ENCODE measurements around the gene WNT6.

WNT6 gene

GRCh38 chr2:218823196-218823855 is 36.3 kb upstream of the WNT6 start:
- Mint-ChIP-seq H3K9me3 (no peaks in the 10 kb centered on the region), H3K27me3 (ENCODE audit: low read depth) (peaks cover 1% of the 10 kb centered on the region), H3K4me3 (no peak overlapping the region), H3K27ac (no peak overlapping the region), H3K36me3 (ENCODE audit: low read depth) (no peaks in the 10 kb centered on the region), H3K4me1 (ENCODE audit: low read depth) (no peaks in the 10 kb centered on the region)

GRCh38 chr2:218824004-218824403 is 35.6 kb upstream of the WNT6 start:
- H3K27ac Mint-ChIP-seq = no peak overlapping the region
- no peaks in the 10 kb centered on the region for H3K36me3 Mint-ChIP-seq (ENCODE audit: low read depth)
- H3K27me3 Mint-ChIP-seq (ENCODE audit: low read depth) = no peaks in the 10 kb centered on the region
- no peaks in the 10 kb centered on the region for H3K4me1 Mint-ChIP-seq (ENCODE audit: low read depth)
- no peaks in the 10 kb centered on the region for H3K9me3 Mint-ChIP-seq
- H3K4me3 Mint-ChIP-seq = no peak overlapping the region

DNA sequence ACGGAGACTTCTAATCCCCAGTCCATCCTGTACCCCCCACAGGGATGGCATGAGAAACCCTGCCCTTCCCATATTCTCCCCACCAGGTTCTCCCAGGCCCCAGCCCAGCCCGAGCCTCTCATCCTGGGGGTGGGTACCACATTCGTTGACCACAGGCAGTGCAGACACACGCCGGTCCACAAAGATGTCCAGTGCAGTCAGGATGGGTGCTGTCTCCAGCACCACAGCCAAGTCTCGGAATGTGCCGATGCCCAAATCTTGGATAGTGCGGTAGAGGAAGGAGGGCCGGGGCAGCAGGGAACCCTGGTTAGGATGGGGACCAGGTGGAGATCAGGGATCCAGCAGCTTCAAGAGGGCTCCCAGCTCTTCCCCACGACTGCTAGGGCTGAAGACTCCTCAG is 32.8 kb upstream of the WNT6 start:
- no peaks in the 10 kb centered on the region for H3K9me3 Mint-ChIP-seq
- no peak overlapping the region for H3K4me3 Mint-ChIP-seq
- no peak overlapping the region for H3K27ac Mint-ChIP-seq
- no peaks in the 10 kb centered on the region for H3K36me3 Mint-ChIP-seq (ENCODE audit: low read depth)
- H3K27me3 Mint-ChIP-seq (ENCODE audit: low read depth) = peaks cover 9% of the 10 kb centered on the region
- no peaks in the 10 kb centered on the region for H3K4me1 Mint-ChIP-seq (ENCODE audit: low read depth)

- no peaks in the 10 kb centered on the region for H3K9me3 Mint-ChIP-seq
- no peak overlapping the region for H3K4me3 Mint-ChIP-seq
- no peaks in the 10 kb centered on the region for H3K4me1 Mint-ChIP-seq (ENCODE audit: low read depth)
- no peaks in the 10 kb centered on the region for H3K36me3 Mint-ChIP-seq (ENCODE audit: low read depth)
- peaks cover 15% of the 10 kb centered on the region for H3K27me3 Mint-ChIP-seq (ENCODE audit: low read depth)
- no peak overlapping the region for H3K27ac Mint-ChIP-seq
Observed at GRCh38 chr2:218827701-218828476, 31.7 kb upstream of the WNT6 start.

DNA sequence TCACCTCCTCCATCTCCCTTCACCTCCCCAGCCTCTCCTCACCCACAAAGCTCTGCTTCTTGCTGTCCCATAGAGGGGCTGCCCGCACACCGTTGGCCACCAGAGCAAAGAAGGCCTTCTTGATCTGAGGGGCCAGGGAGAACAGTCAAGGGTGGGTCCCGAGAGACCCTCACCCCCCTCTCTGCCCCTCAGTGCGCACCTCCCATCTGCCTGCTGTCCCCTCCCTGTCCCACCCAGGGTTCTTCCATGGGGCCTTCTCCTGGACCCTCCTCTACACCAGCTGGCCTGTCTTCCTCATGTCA is 31.2 kb upstream of the WNT6 start:
- H3K36me3 Mint-ChIP-seq (ENCODE audit: low read depth) = no peaks in the 10 kb centered on the region
- H3K27ac Mint-ChIP-seq = no peak overlapping the region
- H3K4me1 Mint-ChIP-seq (ENCODE audit: low read depth) = no peaks in the 10 kb centered on the region
- no peaks in the 10 kb centered on the region for H3K9me3 Mint-ChIP-seq
- no peak overlapping the region for H3K4me3 Mint-ChIP-seq
- peaks cover 18% of the 10 kb centered on the region for H3K27me3 Mint-ChIP-seq (ENCODE audit: low read depth)

DNA sequence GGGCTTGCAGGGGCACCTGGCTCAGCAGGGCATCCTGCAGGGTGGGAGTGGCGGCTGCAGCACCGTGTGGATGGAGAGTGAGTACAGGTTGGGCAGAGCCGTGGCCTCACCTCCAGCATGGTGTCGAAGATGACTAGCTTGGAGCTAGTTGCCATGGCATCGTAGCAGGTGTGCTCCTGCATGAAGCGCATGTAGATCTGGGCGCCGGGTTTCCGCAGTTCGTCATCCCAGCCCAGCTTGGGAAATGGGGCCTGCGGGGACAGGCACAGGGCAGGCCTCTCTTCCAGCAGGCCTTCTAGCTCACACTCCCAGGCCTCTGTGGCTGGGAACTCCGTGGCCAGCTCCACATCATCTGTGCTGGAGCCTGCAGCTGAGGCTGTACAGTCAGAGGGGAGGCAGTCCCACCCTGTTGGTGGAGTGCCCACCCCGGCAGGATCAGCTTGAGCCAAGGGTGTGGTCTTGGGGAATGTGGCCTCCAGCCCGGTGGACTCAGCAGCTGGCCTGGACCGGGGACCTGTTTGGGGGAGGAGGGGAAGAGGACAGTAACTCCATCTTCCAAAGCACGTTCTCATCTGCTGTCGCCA is 29.6 kb upstream of the WNT6 start:
- Mint-ChIP-seq H3K9me3 (no peaks in the 10 kb centered on the region), H3K36me3 (ENCODE audit: low read depth) (no peaks in the 10 kb centered on the region), H3K27me3 (ENCODE audit: low read depth) (peaks cover 18% of the 10 kb centered on the region), H3K4me1 (ENCODE audit: low read depth) (no peaks in the 10 kb centered on the region), H3K4me3 (no peak overlapping the region), H3K27ac (no peak overlapping the region)

DNA sequence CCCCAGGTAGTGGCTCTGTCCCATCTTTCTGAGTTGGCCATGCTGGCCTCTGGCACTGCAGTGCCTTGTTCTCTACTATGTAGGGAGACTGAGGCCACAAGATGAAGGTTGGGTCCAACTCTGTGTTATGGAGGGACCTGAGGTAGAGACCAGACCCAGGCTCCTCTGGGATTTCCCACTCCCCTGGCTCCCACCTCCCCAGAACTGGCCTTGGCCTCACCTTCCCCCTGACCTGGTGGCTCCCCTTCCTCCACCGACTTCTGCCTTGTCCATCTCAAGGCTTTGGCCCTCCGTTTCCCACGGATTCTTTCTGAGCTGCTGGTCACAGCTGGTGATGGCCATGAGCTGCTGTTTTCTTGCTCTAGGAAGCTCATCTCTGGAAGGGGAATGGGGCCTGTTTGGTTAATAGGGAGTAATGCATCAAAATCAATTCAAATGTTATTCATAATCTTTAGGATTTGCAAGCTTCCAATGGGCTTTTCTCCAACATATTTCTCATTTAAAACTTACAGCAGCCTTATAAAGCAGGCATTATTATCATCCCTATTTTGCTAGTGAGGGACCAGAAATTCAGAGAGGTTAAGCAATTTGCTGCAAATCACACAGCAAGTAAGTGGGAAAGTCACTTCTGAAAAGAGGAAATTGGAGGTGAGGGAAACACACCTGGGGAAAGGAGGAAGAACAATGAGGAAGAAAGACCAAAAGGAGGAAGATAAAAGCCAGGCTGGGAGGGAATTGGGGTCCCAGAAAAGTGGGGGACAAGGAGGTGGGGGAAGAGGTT is 28.9 kb upstream of the WNT6 start:
- peaks cover 18% of the 10 kb centered on the region for H3K27me3 Mint-ChIP-seq (ENCODE audit: low read depth)

DNA sequence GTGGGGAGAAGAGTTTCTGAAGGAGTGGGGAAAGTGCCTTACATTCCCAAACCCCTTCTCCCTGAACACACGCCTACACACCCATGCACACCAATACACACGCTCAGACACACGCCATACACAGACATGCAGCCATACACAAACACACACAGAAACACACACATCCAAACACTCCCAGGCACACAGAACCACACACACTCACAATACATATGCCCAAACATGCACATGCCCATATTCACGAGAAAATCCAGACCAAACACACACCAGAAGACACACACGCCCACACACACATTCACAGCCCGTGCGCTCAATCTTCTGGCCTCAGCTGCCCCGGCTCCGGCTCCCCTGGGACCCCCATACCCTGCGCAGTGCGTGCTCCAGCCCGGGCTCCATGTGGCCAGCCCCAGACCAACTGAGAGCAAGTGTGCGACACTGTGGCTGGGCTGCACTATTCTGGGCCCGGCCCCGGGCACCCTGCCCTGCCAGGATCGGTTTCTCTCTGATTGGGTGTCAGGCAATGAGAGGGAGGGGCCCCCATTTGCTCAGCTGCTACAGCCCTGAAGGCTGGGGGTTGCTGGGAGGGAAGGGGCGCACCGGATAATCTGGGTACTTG is 28.1 kb upstream of the WNT6 start, which contains the start of gene PRKAG3:
TSS of gene PRKAG3 (minus strand) at position 426 of the 613 bp plus-strand sequence.
- Mint-ChIP-seq H3K27ac (no peak within 1 kb of the TSS), H3K27me3 (ENCODE audit: low read depth) (peaks cover 18% of the 10 kb centered on the region), H3K4me3 (no peak within 1 kb of the TSS), H3K4me1 (ENCODE audit: low read depth) (no peaks in the 10 kb centered on the region), H3K36me3 (ENCODE audit: low read depth) (no peaks in the 10 kb centered on the region), H3K9me3 (no peaks in the 10 kb centered on the region)

More for the DNA sequence above, 28.9 kb upstream of the WNT6 start:
- no peak overlapping the region for H3K4me3 Mint-ChIP-seq
- no peaks in the 10 kb centered on the region for H3K36me3 Mint-ChIP-seq (ENCODE audit: low read depth)
- no peaks in the 10 kb centered on the region for H3K4me1 Mint-ChIP-seq (ENCODE audit: low read depth)
- no peak overlapping the region for H3K27ac Mint-ChIP-seq
- no peaks in the 10 kb centered on the region for H3K9me3 Mint-ChIP-seq

DNA sequence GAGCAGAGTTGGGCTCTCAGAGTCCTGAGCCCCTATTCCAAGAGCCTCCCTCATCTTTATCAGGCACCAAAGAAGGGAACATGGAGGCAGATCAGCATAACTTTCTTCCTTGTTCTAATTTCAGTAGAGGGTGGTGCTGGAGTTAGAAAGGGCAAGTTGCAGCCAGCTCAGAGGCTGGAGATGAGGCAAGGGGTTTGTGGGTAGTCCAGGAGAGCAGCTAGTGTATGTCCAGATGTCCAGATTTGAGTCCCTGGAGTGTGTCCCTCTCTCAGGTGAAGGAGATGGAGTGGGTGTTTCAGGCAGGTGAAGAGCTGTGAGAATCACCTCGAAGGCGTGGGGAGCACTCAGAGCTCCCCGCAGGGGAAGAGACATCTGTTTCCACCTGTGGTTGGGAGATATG is 27.5 kb upstream of the WNT6 start:
- H3K27me3 Mint-ChIP-seq (ENCODE audit: low read depth) = peaks cover 22% of the 10 kb centered on the region
- H3K27ac Mint-ChIP-seq = no peak overlapping the region
- no peaks in the 10 kb centered on the region for H3K4me1 Mint-ChIP-seq (ENCODE audit: low read depth)
- H3K4me3 Mint-ChIP-seq = no peak overlapping the region
- no peaks in the 10 kb centered on the region for H3K36me3 Mint-ChIP-seq (ENCODE audit: low read depth)
- no peaks in the 10 kb centered on the region for H3K9me3 Mint-ChIP-seq

- Mint-ChIP-seq H3K27ac (no peak overlapping the region), H3K27me3 (ENCODE audit: low read depth) (peaks cover 25% of the 10 kb centered on the region), H3K4me3 (no peak overlapping the region), H3K9me3 (peaks cover 2% of the 10 kb centered on the region), H3K36me3 (ENCODE audit: low read depth) (no peaks in the 10 kb centered on the region), H3K4me1 (ENCODE audit: low read depth) (no peaks in the 10 kb centered on the region)
Observed at GRCh38 chr2:218832520-218832919, 27.1 kb upstream of the WNT6 start.

DNA sequence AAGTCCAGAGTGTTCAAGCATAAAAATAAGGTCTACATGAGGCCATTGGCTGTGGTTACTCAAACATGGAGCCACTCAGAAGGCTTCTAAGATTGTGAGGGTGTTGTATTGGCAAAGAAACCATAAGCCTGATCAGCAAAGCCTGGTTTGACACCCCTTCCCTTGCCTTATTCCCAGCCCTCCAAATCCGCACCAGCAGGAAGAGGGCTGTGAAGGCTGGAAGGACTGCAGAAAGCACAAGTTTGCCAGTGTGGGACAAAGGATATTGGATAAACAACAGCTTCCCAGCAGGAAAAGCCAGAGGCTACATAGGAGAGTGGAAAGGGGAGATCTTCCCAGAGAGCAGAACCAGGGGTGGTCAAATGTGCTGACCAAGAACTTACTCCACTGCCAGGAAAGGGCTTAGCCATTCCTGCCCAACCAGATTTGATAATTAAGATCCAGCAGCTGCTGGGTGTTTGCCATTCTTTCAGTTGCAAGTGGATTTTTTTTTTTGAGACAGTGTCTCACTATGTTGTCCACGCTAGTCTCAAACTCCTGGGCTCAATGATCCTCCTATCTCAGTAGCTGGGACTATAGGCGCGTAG is 26.5 kb upstream of the WNT6 start:
- Mint-ChIP-seq H3K4me3 (no peak overlapping the region), H3K27me3 (ENCODE audit: low read depth) (peaks cover 31% of the 10 kb centered on the region), H3K4me1 (ENCODE audit: low read depth) (no peaks in the 10 kb centered on the region), H3K36me3 (ENCODE audit: low read depth) (no peaks in the 10 kb centered on the region), H3K27ac (no peak overlapping the region), H3K9me3 (peaks cover 8% of the 10 kb centered on the region)

DNA sequence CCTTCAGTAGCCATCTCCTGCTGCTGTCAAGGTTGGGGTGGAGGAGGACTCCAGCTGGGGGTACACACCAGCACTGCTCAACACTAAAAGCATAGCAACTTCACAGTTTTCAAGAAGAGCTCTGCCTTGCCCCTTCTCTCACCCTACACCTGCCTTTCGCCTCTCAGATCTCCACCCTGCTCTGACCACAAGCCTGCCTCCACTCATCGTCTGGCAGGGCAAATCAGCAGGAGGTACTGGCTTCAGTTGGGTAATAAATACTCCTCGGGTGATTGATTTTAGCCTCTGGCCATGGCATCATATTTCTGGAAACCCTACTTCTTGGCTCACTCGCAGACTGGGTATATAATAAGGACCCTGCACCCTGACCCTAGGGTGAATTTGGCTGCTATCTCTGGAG is 24.9 kb upstream of the WNT6 start:
- no peak overlapping the region for H3K4me3 Mint-ChIP-seq
- H3K36me3 Mint-ChIP-seq (ENCODE audit: low read depth) = no peaks in the 10 kb centered on the region
- H3K4me1 Mint-ChIP-seq (ENCODE audit: low read depth) = no peaks in the 10 kb centered on the region
- H3K27ac Mint-ChIP-seq = no peak overlapping the region
- H3K9me3 Mint-ChIP-seq = peaks cover 8% of the 10 kb centered on the region
- peaks cover 43% of the 10 kb centered on the region for H3K27me3 Mint-ChIP-seq (ENCODE audit: low read depth)

DNA sequence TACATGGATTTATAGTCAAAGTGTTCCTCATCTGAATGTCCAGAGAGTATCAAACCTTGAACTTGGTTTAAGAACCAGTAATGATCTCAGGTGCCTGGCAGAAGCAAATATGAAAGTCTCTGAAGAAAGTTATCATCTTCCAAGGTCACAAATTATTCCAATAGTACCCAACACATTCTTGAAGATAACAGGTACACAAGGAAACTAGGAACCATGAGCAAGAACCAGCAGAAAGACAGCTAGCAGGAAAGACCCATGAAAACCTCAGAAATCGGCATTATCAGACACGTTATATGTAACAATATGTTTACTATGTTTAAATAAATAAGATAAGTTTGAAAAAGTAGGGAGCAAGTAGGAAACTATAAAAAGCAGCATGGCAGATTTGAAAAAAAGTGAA is 22.1 kb upstream of the WNT6 start:
- no peak overlapping the region for H3K4me3 Mint-ChIP-seq
- no peaks in the 10 kb centered on the region for H3K36me3 Mint-ChIP-seq (ENCODE audit: low read depth)

GRCh38 chr2:218839430-218839829 is 20.2 kb upstream of the WNT6 start:
- H3K4me1 Mint-ChIP-seq (ENCODE audit: low read depth) = no peaks in the 10 kb centered on the region
- peaks cover 37% of the 10 kb centered on the region for H3K27me3 Mint-ChIP-seq (ENCODE audit: low read depth)
- no peak overlapping the region for H3K4me3 Mint-ChIP-seq
- H3K9me3 Mint-ChIP-seq = peaks cover 8% of the 10 kb centered on the region
- H3K36me3 Mint-ChIP-seq (ENCODE audit: low read depth) = no peaks in the 10 kb centered on the region
- no peak overlapping the region for H3K27ac Mint-ChIP-seq

More for the DNA sequence above, 22.1 kb upstream of the WNT6 start:
- peaks cover 8% of the 10 kb centered on the region for H3K9me3 Mint-ChIP-seq
- H3K27ac Mint-ChIP-seq = no peak overlapping the region
- H3K27me3 Mint-ChIP-seq (ENCODE audit: low read depth) = peaks cover 34% of the 10 kb centered on the region
- H3K4me1 Mint-ChIP-seq (ENCODE audit: low read depth) = no peaks in the 10 kb centered on the region

All from T-helper 1 cell treated with Interleukin-12 subunit alpha and Interleukin-12 subunit beta and Interleukin-4 antibody, amounts not matched to agents 30 μg/mL and 1 μg/mL, for 36 hours (primary cell).